ENCODE results near the gene CIPC.

Gene CIPC

GRCh38 chr14:77086017-77086727 lies 11.9 kb upstream of the CIPC start:
- no peaks in the 10 kb centered on the region for H3K36me3 ChIP-seq (ENCODE audit: control insufficient read depth, insufficient read depth, low read length)
- DNase-seq (ENCODE audit: extremely low read depth, insufficient read length) = no peak
- no peak for TF ChIP-seq CTCF (IDR thresholded peaks at IDR 0.05; ENCODE audit: insufficient read depth, low read length, poor library complexity, severe bottlenecking)
- no peaks in the 10 kb centered on the region for H3K27me3 ChIP-seq (replicated peaks; ENCODE audit: control insufficient read depth, insufficient read depth, low read length)
- no peak overlapping the region for H3K4me3 ChIP-seq (replicated peaks; ENCODE audit: low read depth, low read length)

- DNase-seq (ENCODE audit: extremely low read depth, insufficient read length) = no peak
- no peak overlapping the region for H3K4me3 ChIP-seq (replicated peaks; ENCODE audit: low read depth, low read length)
- TF ChIP-seq CTCF (IDR thresholded peaks at IDR 0.05; ENCODE audit: insufficient read depth, low read length, poor library complexity, severe bottlenecking) = no peak
- no peaks in the 10 kb centered on the region for H3K27me3 ChIP-seq (replicated peaks; ENCODE audit: control insufficient read depth, insufficient read depth, low read length)
- H3K36me3 ChIP-seq (ENCODE audit: control insufficient read depth, insufficient read depth, low read length) = no peaks in the 10 kb centered on the region
Measured at GRCh38 chr14:77086951-77087350, 11.1 kb upstream of the CIPC start.

GRCh38 chr14:77087631-77088030 lies 10.4 kb upstream of the CIPC start:
- TF ChIP-seq CTCF (IDR thresholded peaks at IDR 0.05; ENCODE audit: insufficient read depth, low read length, poor library complexity, severe bottlenecking) = no peak
- Histone ChIP-seq H3K27me3 (replicated peaks; ENCODE audit: control insufficient read depth, insufficient read depth, low read length) (no peaks in the 10 kb centered on the region), H3K4me3 (replicated peaks; ENCODE audit: low read depth, low read length) (no peak overlapping the region), H3K36me3 (ENCODE audit: control insufficient read depth, insufficient read depth, low read length) (no peaks in the 10 kb centered on the region)
- no peak for DNase-seq (ENCODE audit: extremely low read depth, insufficient read length)

- DNase-seq (ENCODE audit: extremely low read depth, insufficient read length) = no peak
- Histone ChIP-seq H3K4me3 (replicated peaks; ENCODE audit: low read depth, low read length) (no peak overlapping the region), H3K36me3 (ENCODE audit: control insufficient read depth, insufficient read depth, low read length) (no peaks in the 10 kb centered on the region), H3K27me3 (replicated peaks; ENCODE audit: control insufficient read depth, insufficient read depth, low read length) (no peaks in the 10 kb centered on the region)
- no peak for TF ChIP-seq CTCF (IDR thresholded peaks at IDR 0.05; ENCODE audit: insufficient read depth, low read length, poor library complexity, severe bottlenecking)
Measured at GRCh38 chr14:77088219-77088618, 9.8 kb upstream of the CIPC start.

GRCh38 chr14:77088645-77089044 lies 9.4 kb upstream of the CIPC start:
- TF ChIP-seq CTCF (IDR thresholded peaks at IDR 0.05; ENCODE audit: insufficient read depth, low read length, poor library complexity, severe bottlenecking) = no peak
- DNase-seq (ENCODE audit: extremely low read depth, insufficient read length) = no peak
- Histone ChIP-seq H3K36me3 (ENCODE audit: control insufficient read depth, insufficient read depth, low read length) (no peaks in the 10 kb centered on the region), H3K4me3 (replicated peaks; ENCODE audit: low read depth, low read length) (no peak overlapping the region), H3K27me3 (replicated peaks; ENCODE audit: control insufficient read depth, insufficient read depth, low read length) (no peaks in the 10 kb centered on the region)

- Histone ChIP-seq H3K4me3 (replicated peaks; ENCODE audit: low read depth, low read length) (no peak overlapping the region), H3K36me3 (ENCODE audit: control insufficient read depth, insufficient read depth, low read length) (no peaks in the 10 kb centered on the region), H3K27me3 (replicated peaks; ENCODE audit: control insufficient read depth, insufficient read depth, low read length) (no peaks in the 10 kb centered on the region)
- DNase-seq (ENCODE audit: extremely low read depth, insufficient read length) = no peak
- no peak for TF ChIP-seq CTCF (IDR thresholded peaks at IDR 0.05; ENCODE audit: insufficient read depth, low read length, poor library complexity, severe bottlenecking)
Measured at GRCh38 chr14:77091518-77091917, 6.5 kb upstream of the CIPC start.
